Stimulated activated CD8-positive, alpha-beta memory T cell treated with anti-CD3 and anti-CD28 coated beads, Interleukin-15, amount 100 ng/mL, for 4 hours (primary cell): Measurements from ENCODE around the gene HTT.
A peak's percentile ranks its signal among the peaks of the same experiment; 100 is the strongest.

Source experiments
- DNase-seq, 2 donors: peaks; one replicate each; pipeline ENCODE4 v3.0.0-alpha.2; 2020; ENCODE audit warnings: low read depth in 2 of 2

HTT gene

GRCh38 chr4:3074078-3074845 is at the start of gene HTT, which contains the start of gene HTT-AS:
TSS of gene HTT (plus strand) at chr4:3074681. CDS start at chr4:3074826, 145 bp downstream.
TSS of gene HTT-AS (minus strand) at chr4:3074538.
- peak; percentile 87 to 90 for DNase-seq

- DNase-seq = no peak
Observed at GRCh38 chr4:3025881-3026280, 48.6 kb upstream of the HTT start.

GRCh38 chr4:3026540-3026939 is 47.9 kb upstream of the HTT start:
- DNase-seq = no peak

- DNase-seq = no peak
Observed at GRCh38 chr4:3029464-3029863, 45.0 kb upstream of the HTT start.

- no peak for DNase-seq
Observed at GRCh38 chr4:3030566-3031356, 43.7 kb upstream of the HTT start.

- DNase-seq = no peak
Observed at GRCh38 chr4:3031357-3032082, 43.0 kb upstream of the HTT start.

GRCh38 chr4:3034231-3034630 is 40.2 kb upstream of the HTT start:
- no peak for DNase-seq

GRCh38 chr4:3035249-3035648 is 39.2 kb upstream of the HTT start:
- DNase-seq = no peak

GRCh38 chr4:3035674-3036073 is 38.8 kb upstream of the HTT start:
- DNase-seq = no peak

GRCh38 chr4:3036131-3036952 is 38.1 kb upstream of the HTT start:
- DNase-seq = no peak

GRCh38 chr4:3037957-3038461 is 36.5 kb upstream of the HTT start:
- no peak for DNase-seq

GRCh38 chr4:3039706-3040366 is 34.6 kb upstream of the HTT start:
- no peak for DNase-seq

- no peak for DNase-seq
Observed at GRCh38 chr4:3040452-3041191, 33.9 kb upstream of the HTT start.

GRCh38 chr4:3041192-3042142 is 33.0 kb upstream of the HTT start:
- DNase-seq = no peak

- DNase-seq = no peak
Observed at GRCh38 chr4:3042226-3042625, 32.3 kb upstream of the HTT start.

GRCh38 chr4:3043282-3044020 is 31.0 kb upstream of the HTT start:
- DNase-seq = no peak

GRCh38 chr4:3044870-3045819 is 29.3 kb upstream of the HTT start:
- DNase-seq = peak; percentile 49 to 56
